KOPT-K1 (cell line): Measurements from ENCODE around the gene ZFYVE28.

Source experiments
- H3K27ac ChIP-seq: fragments of 200-600 bp; sonication (generic); 2 replicates; pipeline ENCODE4 v1.5.1; 2016; ENCODE audit warnings: antibody characterized with exemption, mild to moderate bottlenecking, low read depth, low read length; ENCODE audit not compliant: poor library complexity, severe bottlenecking
- H3K36me3 ChIP-seq: fragments of 200-600 bp; sonication (generic); 2 replicates; pipeline ENCODE4 v1.5.1; 2017; ENCODE audit warnings: antibody characterized with exemption, mild to moderate bottlenecking, low read length, moderate library complexity; ENCODE audit not compliant: insufficient read depth
- H3K9me3 ChIP-seq: fragments of 200-600 bp; sonication (generic); 2 replicates; pipeline ENCODE4 v1.5.1; 2017; ENCODE audit warnings: antibody characterized with exemption, low read length, mild to moderate bottlenecking; ENCODE audit not compliant: insufficient read depth, poor library complexity, severe bottlenecking

The ZFYVE28 gene

GRCh38 chr4:2424581-2424980 lies 6.1 kb upstream of the ZFYVE28 start:
- no peak overlapping the region for H3K27ac ChIP-seq
- H3K36me3 ChIP-seq: no peaks in the 10 kb centered on the region
- no peaks in the 10 kb centered on the region for H3K9me3 ChIP-seq

GRCh38 chr4:2423695-2424094 lies 5.2 kb upstream of the ZFYVE28 start:
- Histone ChIP-seq H3K27ac (no peak overlapping the region), H3K36me3 (no peaks in the 10 kb centered on the region), H3K9me3 (no peaks in the 10 kb centered on the region)

- Histone ChIP-seq H3K36me3 (no peaks in the 10 kb centered on the region), H3K27ac (no peak overlapping the region), H3K9me3 (no peaks in the 10 kb centered on the region)
Measured at GRCh38 chr4:2423066-2423465, 4.6 kb upstream of the ZFYVE28 start.

GRCh38 chr4:2421928-2422327 lies 3.5 kb upstream of the ZFYVE28 start:
- H3K9me3 ChIP-seq: no peaks in the 10 kb centered on the region
- no peaks in the 10 kb centered on the region for H3K36me3 ChIP-seq
- H3K27ac ChIP-seq: no peak overlapping the region

- H3K36me3 ChIP-seq: no peaks in the 10 kb centered on the region
- H3K27ac ChIP-seq: no peak overlapping the region
- H3K9me3 ChIP-seq: no peaks in the 10 kb centered on the region
Measured at GRCh38 chr4:2419814-2420213, 1.4 kb upstream of the ZFYVE28 start.

- Histone ChIP-seq H3K9me3 (no peaks in the 10 kb centered on the region), H3K36me3 (no peaks in the 10 kb centered on the region), H3K27ac (no peak within 1 kb of the TSS)
Measured at GRCh38 chr4:2418650-2419571, 466 bp upstream of the ZFYVE28 start, which contains the start of gene CFAP99. Gene CFAP99 (plus strand): TSS chr4:2418955.

- H3K36me3 ChIP-seq: no peaks in the 10 kb centered on the region
- no peaks in the 10 kb centered on the region for H3K9me3 ChIP-seq
- no peak overlapping the region for H3K27ac ChIP-seq
Measured at GRCh38 chr4:2417226-2417764, 1.1 kb downstream of the ZFYVE28 start.

- no peak overlapping the region for H3K27ac ChIP-seq
- no peaks in the 10 kb centered on the region for H3K9me3 ChIP-seq
- H3K36me3 ChIP-seq: no peaks in the 10 kb centered on the region
Measured at GRCh38 chr4:2416564-2417225, 1.8 kb downstream of the ZFYVE28 start.

- no peak overlapping the region for H3K27ac ChIP-seq
- H3K36me3 ChIP-seq: no peaks in the 10 kb centered on the region
- H3K9me3 ChIP-seq: no peaks in the 10 kb centered on the region
Measured at GRCh38 chr4:2415881-2416563, 2.4 kb downstream of the ZFYVE28 start.

GRCh38 chr4:2415213-2415612 lies 3.2 kb downstream of the ZFYVE28 start:
- Histone ChIP-seq H3K27ac (no peak overlapping the region), H3K36me3 (no peaks in the 10 kb centered on the region), H3K9me3 (no peaks in the 10 kb centered on the region)

GRCh38 chr4:2413821-2414610 lies 4.4 kb downstream of the ZFYVE28 start:
- no peak overlapping the region for H3K27ac ChIP-seq
- H3K9me3 ChIP-seq: no peaks in the 10 kb centered on the region
- H3K36me3 ChIP-seq: no peaks in the 10 kb centered on the region

GRCh38 chr4:2412885-2413716 lies 5.3 kb downstream of the ZFYVE28 start:
- Histone ChIP-seq H3K9me3 (no peaks in the 10 kb centered on the region), H3K27ac (no peak overlapping the region), H3K36me3 (no peaks in the 10 kb centered on the region)

GRCh38 chr4:2412534-2412884 lies 5.9 kb downstream of the ZFYVE28 start:
- Histone ChIP-seq H3K27ac (no peak overlapping the region), H3K36me3 (no peaks in the 10 kb centered on the region), H3K9me3 (no peaks in the 10 kb centered on the region)
